Spinal cord (tissue), 10 donors: Measurements from ENCODE around the gene HIGD1B. TPM values are rescaled to one million over a fixed set of nuclear protein-coding genes. Genes with fewer than 3 reads are reported as not detected.

Experiments
- DNase-seq, 6 donors: peaks; one replicate each; pipeline versions ENCODE4 v3.0.0 to v3.0.0-alpha.2; 2013 to 2015; ENCODE audit warnings: low spot score in 6 of 6, low read depth in 4 of 6
- H3K27ac ChIP-seq: one replicate; pipeline ENCODE4 v1.5.1; 2013; ENCODE audit warnings: low read depth, low read length, control low read depth
- H3K27me3 ChIP-seq: one replicate; pipeline ENCODE4 v1.6.1; 2013; ENCODE audit warnings: low read length; ENCODE audit not compliant: control insufficient read depth, insufficient read depth
- H3K36me3 ChIP-seq: one replicate; pipeline ENCODE4 v1.6.1; 2013; ENCODE audit warnings: low read length; ENCODE audit not compliant: control insufficient read depth, insufficient read depth
- H3K4me1 ChIP-seq: one replicate; pipeline ENCODE4 v1.6.1; 2013; ENCODE audit warnings: low read length; ENCODE audit not compliant: control insufficient read depth, insufficient read depth
- H3K4me3 ChIP-seq: one replicate; pipeline ENCODE4 v1.5.1; 2013; ENCODE audit warnings: low read depth, low read length, control low read depth
- H3K9me3 ChIP-seq: one replicate; pipeline ENCODE4 v1.6.1; 2013; ENCODE audit warnings: low read length; ENCODE audit not compliant: control insufficient read depth, insufficient read depth
- WGBS: methylation state at CpG from one replicate; pipeline ENCODE4 v1.1.5; 2013; ENCODE audit warnings: missing lambda C conversion rate; ENCODE audit not compliant: insufficient coverage; 5-methylcytosine and 5-hydroxymethylcytosine counted together
- polyA plus RNA-seq, 2 donors: library from polyadenylated mRNA; unstranded; fragments of 120-200 nt; gene quantifications; one replicate each; pipeline ENCODE4 v1.2.1, GENCODE V29; 2013; ENCODE audit not compliant: insufficient read length in 2 of 2
- total RNA-seq, 2 donors: library from RNA; depleted of rRNA in 1 of 2; stranded (reverse); fragments of 120-200 nt in 1 of 2; fragments of >200 nt in 1 of 2; gene quantifications; one replicate each; pipeline versions ENCODE4 v1.2.3 to v1.2.4, GENCODE V29; 2013 to 2014
- donor health status: healthy.

HIGD1B gene
- total and polyA plus RNA-seq, 4 donors = 5.4 to 18.5 (median 10.4) TPM

GRCh38 chr17:44850025-44850424, 2.3 kb downstream of the HIGD1B start:
- no peaks in the 10 kb centered on the region for H3K27me3 ChIP-seq
- H3K4me3 ChIP-seq = no peak overlapping the region
- peaks cover 50% of the 10 kb centered on the region for H3K36me3 ChIP-seq
- no peaks in the 10 kb centered on the region for H3K9me3 ChIP-seq
- no peak for DNase-seq
- H3K27ac ChIP-seq = no peak overlapping the region
- 83% methylated on average over 2 of the region's 7 CpGs for WGBS
- no peaks in the 10 kb centered on the region for H3K4me1 ChIP-seq

DNA sequence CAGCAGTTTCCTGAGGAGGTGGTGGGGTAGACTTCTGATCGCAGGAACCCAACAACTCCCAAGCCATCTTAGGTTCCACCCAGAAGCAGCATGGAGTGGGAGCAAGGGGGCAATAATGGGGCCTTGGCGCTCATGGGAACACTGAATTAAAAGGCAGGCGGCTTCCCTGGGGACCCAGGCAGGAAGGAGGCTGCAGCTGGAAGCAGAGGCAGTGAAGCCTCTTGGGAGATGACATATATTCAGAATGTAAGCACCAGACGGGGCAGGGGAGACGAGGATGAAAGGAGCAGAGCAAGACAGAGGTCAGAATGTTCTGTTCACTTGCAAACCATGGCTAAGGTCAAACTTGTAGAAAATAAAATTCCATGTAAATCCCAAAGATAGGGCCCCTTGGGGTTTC, 2.9 kb downstream of the HIGD1B start:
- H3K4me3 ChIP-seq = no peak overlapping the region
- no peak for DNase-seq
- H3K9me3 ChIP-seq = no peaks in the 10 kb centered on the region
- H3K27me3 ChIP-seq = no peaks in the 10 kb centered on the region
- 59% methylated on average over 4 of the region's 5 CpGs for WGBS
- no peak overlapping the region for H3K27ac ChIP-seq
- H3K4me1 ChIP-seq = no peaks in the 10 kb centered on the region
- peaks cover 56% of the 10 kb centered on the region for H3K36me3 ChIP-seq

DNA sequence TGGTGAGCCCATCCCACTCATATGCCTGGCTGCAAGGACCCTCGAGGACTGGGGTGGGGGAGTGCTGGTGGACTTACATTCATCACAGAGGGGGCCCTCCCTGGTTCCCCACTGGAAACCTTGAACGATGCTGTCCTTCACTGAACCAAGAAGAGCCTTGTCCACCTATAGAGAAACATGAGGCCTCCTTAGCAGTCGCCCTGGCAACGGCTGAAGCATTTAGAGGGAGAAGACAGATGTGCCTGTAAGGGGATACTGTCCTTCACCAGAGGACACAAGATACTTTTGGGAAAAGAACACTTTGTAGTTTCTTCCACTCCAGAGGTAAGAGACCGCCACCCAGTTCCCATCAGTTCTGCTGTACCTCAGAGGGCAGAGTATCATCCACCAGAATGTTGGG, 6.5 kb downstream of the HIGD1B start:
- no peak overlapping the region for H3K27ac ChIP-seq
- no peaks in the 10 kb centered on the region for H3K9me3 ChIP-seq
- no peak for DNase-seq
- H3K36me3 ChIP-seq = peaks cover 92% of the 10 kb centered on the region
- no peaks in the 10 kb centered on the region for H3K27me3 ChIP-seq
- WGBS = 50% methylated on average over 2 of the region's 5 CpGs
- H3K4me3 ChIP-seq = no peak overlapping the region
- no peaks in the 10 kb centered on the region for H3K4me1 ChIP-seq

DNA sequence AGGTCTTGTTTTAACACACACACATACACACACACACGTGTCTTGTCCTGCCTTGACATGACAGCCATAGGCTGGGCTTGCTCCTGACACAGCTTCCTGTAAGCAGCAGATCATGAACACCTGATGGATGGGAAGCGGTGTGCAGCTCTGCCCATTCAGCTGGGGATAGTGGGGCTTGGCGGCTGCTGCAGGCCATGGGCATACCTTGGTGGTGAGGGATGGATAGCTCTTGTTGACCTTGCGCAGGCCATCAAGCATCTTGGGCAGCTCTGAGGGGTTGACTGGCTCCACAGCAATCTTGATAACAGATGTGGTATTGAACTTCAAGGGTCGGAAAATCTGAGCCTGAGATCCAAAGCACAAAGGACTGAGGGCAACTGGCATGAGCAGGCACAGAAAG, 12.0 kb downstream of the HIGD1B start:
- no peak for DNase-seq
- H3K27ac ChIP-seq = no peak overlapping the region
- H3K27me3 ChIP-seq = no peaks in the 10 kb centered on the region
- no peaks in the 10 kb centered on the region for H3K4me1 ChIP-seq
- no peaks in the 10 kb centered on the region for H3K9me3 ChIP-seq
- 90% methylated on average over 4 of the region's 5 CpGs for WGBS
- H3K36me3 ChIP-seq = peaks cover 86% of the 10 kb centered on the region
- H3K4me3 ChIP-seq = no peak overlapping the region

DNA sequence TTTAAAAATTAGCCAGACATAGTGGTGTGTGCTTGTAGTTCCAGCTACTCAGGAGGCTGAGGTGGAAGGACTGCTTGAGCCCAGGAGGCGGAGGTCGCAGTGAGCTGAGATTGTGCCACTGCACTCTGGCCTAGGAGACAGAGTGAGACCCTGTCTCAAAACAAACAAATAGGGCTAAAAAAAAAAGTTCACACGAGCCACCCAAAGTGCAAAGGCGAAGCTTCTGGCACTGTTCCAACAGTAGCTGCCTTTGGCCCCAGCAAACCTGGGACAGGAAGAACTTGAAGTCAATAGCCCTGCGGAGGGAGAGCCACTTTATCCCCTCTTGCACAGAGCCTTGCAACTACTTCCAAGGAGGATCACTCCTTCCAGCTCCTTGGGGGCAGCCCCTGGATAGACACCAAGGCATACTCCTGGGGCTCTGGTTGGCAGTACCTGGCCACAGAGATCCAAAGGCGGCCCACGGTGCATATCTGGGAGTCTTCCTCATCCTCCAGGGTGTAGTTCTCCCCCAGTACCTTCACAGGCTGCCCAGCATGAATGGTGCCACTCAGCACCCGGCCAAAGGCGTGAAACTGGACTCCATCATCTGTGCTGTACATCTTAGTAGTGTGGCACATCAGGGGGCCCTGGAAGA, 14.7 kb downstream of the HIGD1B start:
- 91% methylated on average over 9 of the region's 9 CpGs for WGBS
- Histone ChIP-seq H3K36me3 (peaks cover 79% of the 10 kb centered on the region), H3K4me1 (no peaks in the 10 kb centered on the region), H3K27ac (no peak overlapping the region), H3K27me3 (no peaks in the 10 kb centered on the region), H3K9me3 (no peaks in the 10 kb centered on the region), H3K4me3 (no peak overlapping the region)
- no peak for DNase-seq

DNA sequence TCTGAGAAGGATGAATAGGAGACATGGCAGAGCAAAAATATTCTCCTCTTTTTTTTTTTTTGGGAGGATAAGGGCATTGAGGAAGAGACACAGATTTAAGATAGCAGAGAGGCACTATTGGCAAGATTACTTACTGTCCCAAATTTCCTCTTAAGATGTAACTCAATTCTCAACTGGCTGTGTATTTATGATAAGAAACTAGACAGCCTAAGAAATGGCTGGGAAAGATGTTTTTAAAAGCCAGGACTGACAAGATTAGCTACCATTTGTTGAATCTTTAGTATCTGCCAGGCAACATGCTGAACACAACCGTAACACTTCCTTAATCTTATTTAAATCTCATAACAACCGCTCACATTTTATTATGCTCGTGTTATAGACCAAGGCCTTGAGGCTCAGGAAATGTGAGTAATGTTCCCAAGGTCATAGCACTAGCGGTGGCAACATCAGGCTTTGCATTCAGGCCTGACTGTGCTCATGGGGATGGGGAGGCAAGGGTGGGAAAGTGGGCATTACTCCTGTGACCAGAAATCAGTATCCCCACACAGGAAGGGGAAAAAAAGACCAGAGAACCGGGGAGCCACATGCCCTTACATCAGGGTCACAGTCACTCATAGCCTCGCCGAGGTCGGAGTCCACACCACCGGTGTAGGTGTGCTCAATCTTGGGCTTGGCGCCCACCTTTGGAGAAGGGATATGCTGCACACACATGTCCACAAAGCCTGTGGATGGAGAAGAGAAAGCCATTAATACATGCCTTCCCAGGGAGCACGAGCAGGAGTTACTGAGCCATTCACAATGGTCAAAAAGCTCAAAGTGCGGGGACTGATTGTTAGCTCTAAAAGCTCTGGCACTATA, 15.6 kb downstream of the HIGD1B start:
- H3K4me1 ChIP-seq = no peaks in the 10 kb centered on the region
- H3K9me3 ChIP-seq = no peaks in the 10 kb centered on the region
- H3K4me3 ChIP-seq = no peak overlapping the region
- H3K27me3 ChIP-seq = no peaks in the 10 kb centered on the region
- H3K27ac ChIP-seq = no peak overlapping the region
- DNase-seq = peak in 1 of 6 donors; percentile 61
- WGBS = 96% methylated on average over 3 of the region's 12 CpGs
- peaks cover 72% of the 10 kb centered on the region for H3K36me3 ChIP-seq

- Histone ChIP-seq H3K4me1 (no peaks in the 10 kb centered on the region), H3K27me3 (no peaks in the 10 kb centered on the region), H3K4me3 (no peak overlapping the region), H3K9me3 (no peaks in the 10 kb centered on the region), H3K36me3 (peaks cover 66% of the 10 kb centered on the region), H3K27ac (no peak overlapping the region)
- DNase-seq = no peak
- 81% methylated on average over 10 of the region's 10 CpGs for WGBS
Observed at GRCh38 chr17:44864831-44865230, 17.1 kb downstream of the HIGD1B start.

- Histone ChIP-seq H3K36me3 (peaks cover 63% of the 10 kb centered on the region), H3K27me3 (no peaks in the 10 kb centered on the region), H3K27ac (no peak overlapping the region), H3K9me3 (no peaks in the 10 kb centered on the region), H3K4me1 (no peaks in the 10 kb centered on the region), H3K4me3 (no peak overlapping the region)
- peak; percentile 35 to 94 (median 67) for DNase-seq
- no CpG with 5 or more reads among the region's 1 CpG for WGBS
Observed at GRCh38 chr17:44865231-44865660, 17.6 kb downstream of the HIGD1B start.

DNA sequence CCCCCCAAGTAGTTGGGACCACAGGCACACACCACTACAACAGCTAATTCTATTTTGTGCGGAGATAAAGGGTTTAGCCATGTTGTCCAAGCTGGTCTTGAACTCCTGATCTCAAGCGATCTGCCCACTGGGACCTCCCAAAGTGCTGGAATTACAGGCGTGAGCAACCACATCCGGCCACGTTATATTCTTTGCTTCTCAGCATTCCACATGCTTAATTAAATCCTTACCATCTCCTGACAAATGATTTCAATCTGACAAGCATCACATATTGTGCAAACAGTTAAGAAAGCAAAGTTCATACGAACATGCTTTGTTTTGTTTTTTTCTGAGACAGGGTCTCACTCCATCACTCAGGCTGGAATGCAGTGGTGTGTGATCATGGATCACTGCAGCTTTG, 18.2 kb downstream of the HIGD1B start:
- no peaks in the 10 kb centered on the region for H3K9me3 ChIP-seq
- H3K27me3 ChIP-seq = no peaks in the 10 kb centered on the region
- H3K27ac ChIP-seq = no peak overlapping the region
- no peaks in the 10 kb centered on the region for H3K4me1 ChIP-seq
- no peak for DNase-seq
- H3K36me3 ChIP-seq = peaks cover 67% of the 10 kb centered on the region
- no peak overlapping the region for H3K4me3 ChIP-seq
- WGBS = 91% methylated on average over 6 of the region's 6 CpGs

DNA sequence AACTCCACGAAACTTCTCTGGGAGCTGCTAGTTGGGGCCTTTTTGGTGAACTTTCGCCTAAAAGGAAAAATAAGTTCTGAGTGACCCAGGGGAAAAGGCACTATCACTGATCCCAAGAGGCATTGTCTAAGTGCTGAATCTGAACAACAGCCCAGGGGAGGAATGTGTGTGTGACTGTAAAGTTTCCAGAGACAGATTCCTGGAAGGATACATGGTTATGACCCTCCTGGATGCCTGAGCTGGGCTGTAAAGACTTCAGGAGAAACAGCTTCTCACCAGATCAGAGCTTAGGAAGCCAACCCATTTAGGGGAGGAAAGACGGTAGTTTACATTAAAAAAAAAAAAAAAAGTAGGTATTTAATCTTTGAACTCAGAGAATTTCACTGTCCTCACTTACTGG, 20.2 kb downstream of the HIGD1B start:
- H3K4me1 ChIP-seq = no peaks in the 10 kb centered on the region
- H3K27ac ChIP-seq = no peak overlapping the region
- H3K36me3 ChIP-seq = peaks cover 69% of the 10 kb centered on the region
- DNase-seq = no peak
- WGBS = 100% methylated on average over 2 of the region's 3 CpGs
- H3K4me3 ChIP-seq = no peak overlapping the region
- no peaks in the 10 kb centered on the region for H3K27me3 ChIP-seq
- H3K9me3 ChIP-seq = no peaks in the 10 kb centered on the region
